Renal cortex interstitium (tissue), 11 donors: ENCODE measurements around the gene PLA2G2C. TPM values are rescaled to one million over a fixed set of nuclear protein-coding genes. Genes with fewer than 3 reads are reported as not detected.

Experiments used
- DNase-seq, 11 donors: peaks; one replicate each; pipeline ENCODE4 v3.0.0-alpha.2; 2013; ENCODE audit warnings: low read depth in 9 of 11, low spot score in 4 of 11; ENCODE audit errors: extremely low read depth in 1 of 11
- polyA plus RNA-seq, 3 donors: library from polyadenylated mRNA; unstranded; fragments of 120-200 nt; gene quantifications; one replicate each; pipeline ENCODE4 v1.2.1, GENCODE V29; 2013; ENCODE audit not compliant: insufficient read length in 3 of 3

The PLA2G2C gene
- polyA plus RNA-seq, 3 donors, result 0.11 to 0.33 TPM; not detected in 1

DNA sequence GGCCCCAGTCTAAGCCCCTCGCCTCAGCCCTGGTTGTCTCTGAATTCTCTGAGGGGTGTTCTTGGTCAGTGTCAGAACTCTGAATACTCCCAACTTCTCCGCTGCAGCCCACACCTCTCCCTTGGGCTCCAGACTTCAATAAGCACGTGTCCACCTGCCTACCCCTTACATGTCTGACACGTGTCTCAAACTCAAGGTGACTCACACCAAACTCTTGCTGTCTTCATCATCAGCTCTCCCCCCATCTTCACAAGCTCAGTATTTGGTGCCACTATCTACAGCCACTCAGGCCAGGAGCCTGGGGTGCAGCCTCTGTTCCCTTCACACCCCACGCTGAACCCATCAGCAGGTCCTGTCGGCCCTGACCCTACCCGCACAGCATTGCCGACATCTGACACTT is 19.2 kb downstream of the PLA2G2C start:
- DNase-seq, result no peak

DNA sequence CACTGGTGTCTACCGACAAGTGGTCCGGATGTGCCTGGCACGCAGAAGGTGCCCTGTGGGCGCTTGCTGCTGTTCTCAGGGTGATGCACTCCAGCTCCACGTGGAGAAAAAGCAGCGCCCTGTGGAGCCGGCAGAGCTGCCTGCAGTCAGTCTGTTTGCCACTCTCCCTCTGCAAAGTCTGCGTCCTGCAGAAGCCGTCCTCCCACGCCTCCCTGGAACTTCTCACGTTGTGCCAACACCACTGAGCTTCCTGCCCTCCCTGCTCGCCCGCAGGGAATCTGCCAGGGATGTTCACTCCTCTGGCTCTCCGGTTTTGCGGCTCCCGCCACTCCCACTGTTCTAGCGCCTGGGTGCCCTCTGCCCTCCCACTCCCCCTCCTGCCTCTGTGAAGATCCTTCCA is 20.3 kb downstream of the PLA2G2C start:
- no peak for DNase-seq

- no peak for DNase-seq
Observed at GRCh38 chr1:20165522-20165951, 20.8 kb downstream of the PLA2G2C start.

DNA sequence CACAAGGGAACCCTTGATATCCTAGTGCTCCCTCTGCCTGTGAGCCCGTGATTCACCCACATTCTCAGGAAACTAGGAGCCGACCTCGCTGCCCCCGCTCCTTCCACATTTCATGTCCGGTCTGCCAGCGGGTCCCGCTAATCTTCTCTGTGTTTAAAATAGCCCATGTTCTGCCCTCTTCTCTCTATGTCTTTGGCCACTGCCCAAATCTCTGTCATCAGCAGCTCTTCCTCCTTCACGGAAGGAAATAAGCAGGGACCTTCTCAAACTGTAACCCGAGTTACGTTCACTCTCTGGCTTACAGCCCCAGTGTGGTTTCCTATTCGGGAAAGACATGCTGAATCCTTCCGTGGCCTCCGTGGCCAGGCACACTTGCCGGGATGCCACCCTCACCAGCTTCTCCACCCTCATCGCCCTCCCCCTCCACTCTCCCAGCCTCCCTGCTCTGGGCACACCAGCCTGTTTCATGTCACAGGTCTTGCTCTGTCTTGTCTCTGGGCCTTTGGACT is 21.6 kb downstream of the PLA2G2C start:
- no peak for DNase-seq

- no peak for DNase-seq
Observed at GRCh38 chr1:20160034-20160433, 26.3 kb downstream of the PLA2G2C start.

GRCh38 chr1:20158358-20159070 is 27.8 kb downstream of the PLA2G2C start:
- no peak for DNase-seq

DNA sequence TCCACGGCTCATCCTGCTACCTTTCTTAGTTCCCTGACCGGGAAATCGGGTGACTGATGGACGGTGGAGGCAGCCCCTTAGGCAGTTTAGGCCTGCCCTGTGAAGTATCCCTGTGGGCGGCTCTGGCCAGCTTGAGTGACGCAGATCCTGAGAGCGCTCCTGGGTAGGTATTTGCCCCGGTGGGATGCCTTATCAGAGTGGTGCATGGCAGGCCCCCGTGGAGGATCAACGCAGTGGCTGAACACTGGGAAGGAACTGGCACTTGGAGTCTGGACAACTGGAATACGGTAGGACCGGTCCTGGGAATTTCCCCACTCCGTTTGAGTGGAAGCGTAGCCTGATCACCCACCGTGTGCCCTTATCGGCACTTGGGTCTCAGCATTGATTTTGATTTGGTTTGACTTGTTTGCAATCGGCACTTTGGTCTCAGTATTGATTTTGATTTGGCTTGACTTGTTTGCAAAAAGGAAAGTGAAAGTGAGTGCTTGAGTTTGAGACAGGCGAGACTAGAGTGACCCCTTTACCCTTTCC is 32.0 kb downstream of the PLA2G2C start:
- no peak for DNase-seq

DNA sequence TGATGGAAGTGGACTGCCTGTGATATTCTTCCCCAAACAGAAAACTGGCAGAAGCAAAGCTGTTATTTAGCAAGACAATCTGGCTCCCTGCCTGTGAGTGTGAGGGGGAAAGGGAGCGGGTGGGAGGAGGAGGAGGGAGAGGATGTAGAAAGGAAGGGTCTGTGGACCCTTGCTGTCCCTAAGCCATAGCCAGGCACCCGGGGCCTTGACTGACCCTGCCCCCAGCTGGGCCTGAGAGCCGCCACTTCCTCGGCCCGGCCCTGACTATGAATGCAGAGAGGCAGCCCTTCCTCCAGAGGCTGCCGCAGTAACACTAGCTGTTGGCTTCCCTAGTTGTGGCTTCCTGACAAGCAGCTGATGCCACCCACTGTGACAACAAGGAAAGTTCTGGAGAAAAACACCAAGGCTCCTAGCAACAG is 33.3 kb downstream of the PLA2G2C start:
- no peak for DNase-seq

- DNase-seq, result no peak
Observed at GRCh38 chr1:20152599-20152930, 33.8 kb downstream of the PLA2G2C start.

- DNase-seq, result peak; percentile 34 to 59 (median 46)
Observed at GRCh38 chr1:20151906-20152598, 34.3 kb downstream of the PLA2G2C start.

DNA sequence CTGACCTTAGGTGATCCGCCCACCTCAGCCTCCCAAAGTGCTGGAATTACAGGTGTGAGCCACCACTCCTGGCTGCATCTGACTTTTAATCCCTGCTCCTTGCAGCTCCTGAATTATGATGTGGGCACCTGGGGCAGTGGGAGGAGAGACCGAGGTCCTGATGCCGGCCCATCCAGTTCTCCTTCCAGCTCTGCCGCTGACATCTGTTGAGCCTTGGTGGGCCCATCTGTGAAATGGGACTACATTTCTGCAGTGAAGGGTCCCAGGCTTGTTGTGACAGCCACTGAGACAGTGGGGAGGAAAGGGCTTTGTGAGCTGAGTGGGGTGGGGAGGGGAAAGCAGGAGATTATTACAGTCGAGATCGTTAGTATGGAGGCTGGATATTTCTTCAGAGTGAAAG is 35.3 kb downstream of the PLA2G2C start:
- DNase-seq, result no peak

GRCh38 chr1:20150326-20150705 is 36.0 kb downstream of the PLA2G2C start:
- no peak for DNase-seq

DNA sequence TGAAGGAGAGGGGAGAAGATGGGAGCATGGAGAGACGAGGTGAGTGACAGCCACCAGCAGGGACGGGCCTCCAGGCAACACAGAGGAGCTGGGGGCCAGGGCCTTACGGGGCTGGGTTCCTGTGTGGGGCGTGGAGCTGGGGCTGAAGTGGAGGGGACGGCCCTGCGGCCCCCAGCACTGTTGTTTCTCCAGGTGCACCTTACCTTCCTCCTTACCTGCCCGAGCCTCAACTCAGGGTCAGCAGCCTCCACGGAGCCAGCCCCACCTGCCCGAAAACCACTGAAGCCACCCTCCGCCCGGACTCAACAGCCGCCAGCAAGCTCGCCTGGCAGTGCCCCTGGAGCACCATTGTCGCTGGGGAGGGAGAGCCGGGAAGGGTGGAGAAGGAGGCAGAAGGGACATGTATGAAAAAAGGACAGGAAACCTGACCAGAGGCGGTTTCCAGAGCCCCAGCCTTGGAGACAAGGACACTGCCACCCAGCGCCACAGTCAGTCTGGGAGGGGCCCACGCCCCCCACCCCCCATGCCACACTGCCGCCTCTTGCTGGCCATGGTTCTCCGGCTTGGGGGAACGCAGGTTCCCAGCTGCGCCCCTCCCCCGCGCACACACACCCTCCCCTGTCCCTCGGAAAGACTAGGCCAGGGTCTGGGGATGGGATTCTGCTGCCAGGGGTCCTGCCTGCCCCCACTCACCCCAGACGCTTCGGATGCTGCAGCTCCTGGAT is 36.6 kb downstream of the PLA2G2C start:
- no peak for DNase-seq

DNA sequence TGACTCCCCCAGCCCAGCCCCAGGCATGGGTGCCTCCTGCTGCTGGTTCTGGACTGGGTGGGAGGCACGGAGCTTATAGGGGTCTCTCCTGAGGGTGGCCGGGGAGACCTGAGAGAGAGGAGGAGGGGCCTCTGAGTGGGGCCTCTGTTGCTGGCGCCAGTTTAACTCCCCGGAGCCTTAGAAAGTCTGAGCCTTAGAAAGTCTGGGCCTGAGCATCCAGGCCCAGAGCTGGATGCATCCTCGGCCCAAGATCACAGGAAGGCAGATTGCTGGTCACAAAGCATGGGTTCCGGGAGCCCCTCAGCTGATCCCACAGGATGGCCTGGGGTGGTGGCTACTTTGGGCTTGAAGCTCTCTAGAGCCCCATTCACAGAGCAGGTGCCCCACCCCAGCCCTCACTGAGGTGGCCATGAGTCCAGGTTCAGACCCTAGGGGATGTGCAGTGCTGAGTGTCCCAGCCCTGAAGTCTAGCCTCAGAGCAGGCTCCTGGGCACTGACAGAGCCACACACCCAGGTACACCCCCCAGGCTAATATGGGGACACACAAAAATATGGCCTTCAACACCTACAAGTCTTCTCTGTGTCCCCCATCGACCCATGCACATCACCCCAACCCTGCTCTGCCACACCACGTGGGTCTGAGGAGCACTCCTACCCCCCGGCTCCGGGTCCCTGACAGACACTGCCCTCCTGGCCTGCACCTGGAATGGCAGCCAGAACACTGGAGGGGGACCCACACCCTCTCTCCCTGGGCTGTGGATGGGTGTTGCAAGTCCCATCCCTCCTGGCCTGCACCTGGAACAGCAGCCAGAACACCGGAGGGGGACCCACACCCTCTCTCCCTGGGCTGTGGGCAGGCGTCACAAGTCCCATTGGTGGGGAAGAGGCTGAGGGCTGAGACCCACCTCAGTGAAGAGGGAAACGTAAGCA is 37.5 kb downstream of the PLA2G2C start:
- DNase-seq, result no peak

DNA sequence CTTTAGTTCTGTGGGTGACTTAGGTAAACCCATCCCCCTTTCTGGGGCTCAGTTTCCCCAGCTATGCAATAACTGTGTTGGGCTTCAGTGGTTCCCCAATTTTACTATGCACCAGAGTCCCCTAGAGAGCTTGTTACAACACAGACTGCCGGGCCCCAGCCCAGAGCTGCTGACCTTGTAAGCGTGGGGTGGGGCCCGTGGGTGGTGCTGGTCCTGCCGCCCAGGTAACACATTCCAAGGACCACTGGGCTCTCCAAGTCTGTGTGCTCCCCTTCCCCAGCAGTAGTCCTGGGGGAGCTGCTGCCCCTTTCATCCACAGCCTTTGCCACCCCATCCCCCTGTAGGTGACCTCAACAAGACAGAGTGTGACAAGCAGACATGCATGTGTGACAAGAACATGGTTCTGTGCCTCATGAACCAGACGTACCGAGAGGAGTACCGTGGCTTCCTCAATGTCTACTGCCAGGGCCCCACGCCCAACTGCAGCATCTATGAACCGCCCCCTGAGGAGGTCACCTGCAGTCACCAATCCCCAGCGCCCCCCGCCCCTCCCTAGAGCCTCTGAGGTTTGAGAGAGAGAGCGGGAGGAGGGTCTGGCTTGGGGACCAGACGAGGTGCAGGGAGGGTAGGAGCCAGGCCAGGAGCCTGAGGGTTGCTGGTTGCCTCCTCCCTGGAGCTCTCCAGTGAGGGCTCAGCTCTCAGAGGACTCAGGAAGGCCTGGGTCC is 38.3 kb downstream of the PLA2G2C start:
- no peak for DNase-seq

- DNase-seq, result no peak
Observed at GRCh38 chr1:20143734-20144565, 42.4 kb downstream of the PLA2G2C start.

- no peak for DNase-seq
Observed at GRCh38 chr1:20143318-20143717, 43.0 kb downstream of the PLA2G2C start.
